ENCODE results near the gene XRCC1.

DNA sequence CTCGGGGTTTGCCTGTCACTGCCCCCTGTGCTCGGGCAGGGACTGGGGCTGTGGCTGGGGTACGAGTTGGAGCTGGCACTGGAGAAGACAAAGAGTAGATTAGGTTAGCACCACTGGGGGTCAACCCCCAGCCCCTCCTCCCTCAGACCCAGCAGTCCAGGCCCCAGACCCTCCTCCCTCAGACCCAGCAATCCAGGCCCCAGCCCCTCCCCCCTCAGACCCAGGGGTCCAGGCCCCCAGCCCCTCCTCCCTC, 23.2 kb downstream of the XRCC1 start:
- TF ChIP-seq ATF3 (IDR thresholded peaks at IDR 0.05) (no peak), ATF3 (CRISPR knock-in tag; conservative IDR thresholded peaks at IDR 0.05) (no peak), ZNF354B (CRISPR knock-in tag; IDR thresholded peaks at IDR 0.05) (no peak), ESRRB (CRISPR knock-in tag; IDR thresholded peaks at IDR 0.05; ENCODE audit: borderline replicate concordance) (no peak), SREBF2 (CRISPR knock-in tag; IDR thresholded peaks at IDR 0.05) (no peak), REST (IDR thresholded peaks at IDR 0.05; ENCODE audit: borderline replicate concordance) (no peak), REST (CRISPR knock-in tag; IDR thresholded peaks at IDR 0.05; ENCODE audit: low read depth) (no peak), ZNF764 (CRISPR knock-in tag; IDR thresholded peaks at IDR 0.05; ENCODE audit: low read depth) (no peak), SP1 (CRISPR knock-in tag; IDR thresholded peaks at IDR 0.05) (no peak), ZNF274 (IDR thresholded peaks at IDR 0.05; ENCODE audit: borderline replicate concordance, low read depth, low read length) (no peak), CEBPB (tag; IDR thresholded peaks at IDR 0.05) (no peak), ZNF12 (CRISPR knock-in tag; IDR thresholded peaks at IDR 0.05) (no peak), FOXA1 (IDR thresholded peaks at IDR 0.05; ENCODE audit: borderline replicate concordance) (no peak)
- TF ChIP-seq, protein P1, sequence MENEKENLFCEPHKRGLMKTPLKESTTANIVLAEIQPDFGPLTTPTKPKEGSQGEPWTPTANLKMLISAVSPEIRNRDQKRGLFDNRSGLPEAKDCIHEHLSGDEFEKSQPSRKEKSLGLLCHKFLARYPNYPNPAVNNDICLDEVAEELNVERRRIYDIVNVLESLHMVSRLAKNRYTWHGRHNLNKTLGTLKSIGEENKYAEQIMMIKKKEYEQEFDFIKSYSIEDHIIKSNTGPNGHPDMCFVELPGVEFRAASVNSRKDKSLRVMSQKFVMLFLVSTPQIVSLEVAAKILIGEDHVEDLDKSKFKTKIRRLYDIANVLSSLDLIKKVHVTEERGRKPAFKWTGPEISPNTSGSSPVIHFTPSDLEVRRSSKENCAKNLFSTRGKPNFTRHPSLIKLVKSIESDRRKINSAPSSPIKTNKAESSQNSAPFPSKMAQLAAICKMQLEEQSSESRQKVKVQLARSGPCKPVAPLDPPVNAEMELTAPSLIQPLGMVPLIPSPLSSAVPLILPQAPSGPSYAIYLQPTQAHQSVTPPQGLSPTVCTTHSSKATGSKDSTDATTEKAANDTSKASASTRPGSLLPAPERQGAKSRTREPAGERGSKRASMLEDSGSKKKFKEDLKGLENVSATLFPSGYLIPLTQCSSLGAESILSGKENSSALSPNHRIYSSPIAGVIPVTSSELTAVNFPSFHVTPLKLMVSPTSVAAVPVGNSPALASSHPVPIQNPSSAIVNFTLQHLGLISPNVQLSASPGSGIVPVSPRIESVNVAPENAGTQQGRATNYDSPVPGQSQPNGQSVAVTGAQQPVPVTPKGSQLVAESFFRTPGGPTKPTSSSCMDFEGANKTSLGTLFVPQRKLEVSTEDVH (IDR thresholded peaks at IDR 0.05; ENCODE audit: low read depth, partially characterized antibody), result no peak
- TF ChIP-seq, protein P2, sequence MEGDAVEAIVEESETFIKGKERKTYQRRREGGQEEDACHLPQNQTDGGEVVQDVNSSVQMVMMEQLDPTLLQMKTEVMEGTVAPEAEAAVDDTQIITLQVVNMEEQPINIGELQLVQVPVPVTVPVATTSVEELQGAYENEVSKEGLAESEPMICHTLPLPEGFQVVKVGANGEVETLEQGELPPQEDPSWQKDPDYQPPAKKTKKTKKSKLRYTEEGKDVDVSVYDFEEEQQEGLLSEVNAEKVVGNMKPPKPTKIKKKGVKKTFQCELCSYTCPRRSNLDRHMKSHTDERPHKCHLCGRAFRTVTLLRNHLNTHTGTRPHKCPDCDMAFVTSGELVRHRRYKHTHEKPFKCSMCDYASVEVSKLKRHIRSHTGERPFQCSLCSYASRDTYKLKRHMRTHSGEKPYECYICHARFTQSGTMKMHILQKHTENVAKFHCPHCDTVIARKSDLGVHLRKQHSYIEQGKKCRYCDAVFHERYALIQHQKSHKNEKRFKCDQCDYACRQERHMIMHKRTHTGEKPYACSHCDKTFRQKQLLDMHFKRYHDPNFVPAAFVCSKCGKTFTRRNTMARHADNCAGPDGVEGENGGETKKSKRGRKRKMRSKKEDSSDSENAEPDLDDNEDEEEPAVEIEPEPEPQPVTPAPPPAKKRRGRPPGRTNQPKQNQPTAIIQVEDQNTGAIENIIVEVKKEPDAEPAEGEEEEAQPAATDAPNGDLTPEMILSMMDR (IDR thresholded peaks at IDR 0.05 in 2 of 3, conservative IDR thresholded peaks at IDR 0.05 in 1 of 3; ENCODE audit: insufficient read depth in 2 of 3, low read depth in 1 of 3, low read length in 3 of 3), result no peak
